HepG2 (cell line): Measurements from ENCODE around the gene CA11. TPM values are rescaled to one million over a fixed set of nuclear protein-coding genes. Genes with fewer than 3 reads are reported as not detected.

Source experiments
- KDM2A ChIP-seq: sonication (generic); formaldehyde crosslinking; IDR thresholded peaks from 2 replicates; pipeline ENCODE4 v1.4.0; 2020; ENCODE audit warnings: low read depth, missing genetic modification reagents, borderline replicate concordance
- TBX3 ChIP-seq: fragments of 450-650 bp; IDR thresholded peaks from 2 replicates; pipeline ENCODE4 v1.6.1; 2017; ENCODE audit warnings: antibody characterized with exemption, mild to moderate bottlenecking, inconsistent platforms, borderline replicate concordance
- ZHX2 ChIP-seq, 2 experiments: sonication (generic) in 1 of 2; formaldehyde crosslinking in 1 of 2; IDR thresholded peaks; 2 replicates each; pipeline versions ENCODE4 v1.6.1 to v1.9.0; 2014 to 2022; ENCODE audit warnings: antibody characterized with exemption in 1 of 2, borderline replicate concordance in 1 of 2, inconsistent platforms in 1 of 2, low read depth in 1 of 2, missing genetic modification reagents in 1 of 2
- ZNF546 ChIP-seq: sonication (generic); formaldehyde crosslinking; conservative IDR thresholded peaks from 2 replicates; pipeline ENCODE4 v1.8.1; 2023; ENCODE audit warnings: mild to moderate bottlenecking, missing genetic modification reagents
- ZNF646 ChIP-seq: sonication (generic); formaldehyde crosslinking; IDR thresholded peaks from 2 replicates; pipeline ENCODE4 v1.9.0; 2021; ENCODE audit warnings: mild to moderate bottlenecking, missing genetic modification reagents
- polyA plus RNA-seq, 8 experiments: library from polyadenylated mRNA; depleted of rRNA in 3 of 8; stranded (reverse) in 7 of 8; unstranded in 1 of 8; fragments of >200 nt; fragmentation: Illumina TruSeq in 4 of 8; extraction: Trizol in 4 of 8; gene quantifications; 2 replicates each; pipeline versions ENCODE4 v1.2.1 to v1.2.3, GENCODE V29; 2011 to 2016; ENCODE audit warnings: low read depth in 4 of 8, missing spikeins in 1 of 8, mixed read lengths in 1 of 8; ENCODE audit not compliant: insufficient read depth in 1 of 8
- total RNA-seq, 5 experiments: library from RNA; depleted of rRNA; stranded (reverse); fragments of >200 nt; fragmentation: Illumina TruSeq; extraction: Trizol; gene quantifications; 2 replicates each; pipeline ENCODE4 v1.2.3, GENCODE V29; 2016; ENCODE audit warnings: low read depth in 1 of 5
- TF ChIP-seq, protein P1 (sequence below): sonication (generic); formaldehyde crosslinking; IDR thresholded peaks from 2 replicates; pipeline ENCODE4 v1.5.1; 2020; ENCODE audit warnings: mild to moderate bottlenecking, missing genetic modification reagents, borderline replicate concordance

CA11 gene
- total and polyA plus RNA-seq, 2 of the 13 experiments (the other 11 are each of a cell fraction or from before 2014, with no cell fraction given) = 0.41 to 0.58 TPM

- TF ChIP-seq, protein P1, sequence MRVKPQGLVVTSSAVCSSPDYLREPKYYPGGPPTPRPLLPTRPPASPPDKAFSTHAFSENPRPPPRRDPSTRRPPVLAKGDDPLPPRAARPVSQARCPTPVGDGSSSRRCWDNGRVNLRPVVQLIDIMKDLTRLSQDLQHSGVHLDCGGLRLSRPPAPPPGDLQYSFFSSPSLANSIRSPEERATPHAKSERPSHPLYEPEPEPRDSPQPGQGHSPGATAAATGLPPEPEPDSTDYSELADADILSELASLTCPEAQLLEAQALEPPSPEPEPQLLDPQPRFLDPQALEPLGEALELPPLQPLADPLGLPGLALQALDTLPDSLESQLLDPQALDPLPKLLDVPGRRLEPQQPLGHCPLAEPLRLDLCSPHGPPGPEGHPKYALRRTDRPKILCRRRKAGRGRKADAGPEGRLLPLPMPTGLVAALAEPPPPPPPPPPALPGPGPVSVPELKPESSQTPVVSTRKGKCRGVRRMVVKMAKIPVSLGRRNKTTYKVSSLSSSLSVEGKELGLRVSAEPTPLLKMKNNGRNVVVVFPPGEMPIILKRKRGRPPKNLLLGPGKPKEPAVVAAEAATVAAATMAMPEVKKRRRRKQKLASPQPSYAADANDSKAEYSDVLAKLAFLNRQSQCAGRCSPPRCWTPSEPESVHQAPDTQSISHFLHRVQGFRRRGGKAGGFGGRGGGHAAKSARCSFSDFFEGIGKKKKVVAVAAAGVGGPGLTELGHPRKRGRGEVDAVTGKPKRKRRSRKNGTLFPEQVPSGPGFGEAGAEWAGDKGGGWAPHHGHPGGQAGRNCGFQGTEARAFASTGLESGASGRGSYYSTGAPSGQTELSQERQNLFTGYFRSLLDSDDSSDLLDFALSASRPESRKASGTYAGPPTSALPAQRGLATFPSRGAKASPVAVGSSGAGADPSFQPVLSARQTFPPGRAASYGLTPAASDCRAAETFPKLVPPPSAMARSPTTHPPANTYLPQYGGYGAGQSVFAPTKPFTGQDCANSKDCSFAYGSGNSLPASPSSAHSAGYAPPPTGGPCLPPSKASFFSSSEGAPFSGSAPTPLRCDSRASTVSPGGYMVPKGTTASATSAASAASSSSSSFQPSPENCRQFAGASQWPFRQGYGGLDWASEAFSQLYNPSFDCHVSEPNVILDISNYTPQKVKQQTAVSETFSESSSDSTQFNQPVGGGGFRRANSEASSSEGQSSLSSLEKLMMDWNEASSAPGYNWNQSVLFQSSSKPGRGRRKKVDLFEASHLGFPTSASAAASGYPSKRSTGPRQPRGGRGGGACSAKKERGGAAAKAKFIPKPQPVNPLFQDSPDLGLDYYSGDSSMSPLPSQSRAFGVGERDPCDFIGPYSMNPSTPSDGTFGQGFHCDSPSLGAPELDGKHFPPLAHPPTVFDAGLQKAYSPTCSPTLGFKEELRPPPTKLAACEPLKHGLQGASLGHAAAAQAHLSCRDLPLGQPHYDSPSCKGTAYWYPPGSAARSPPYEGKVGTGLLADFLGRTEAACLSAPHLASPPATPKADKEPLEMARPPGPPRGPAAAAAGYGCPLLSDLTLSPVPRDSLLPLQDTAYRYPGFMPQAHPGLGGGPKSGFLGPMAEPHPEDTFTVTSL (CRISPR knock-in tag) = 0 out of 2 replicates have a peak, but pooled peaks have one; percentile 35
- TF ChIP-seq TBX3 (peak; percentile 67; the same call in 1 of the 2 replicates), ZHX2 (IDR thresholded peaks at IDR 0.05; ENCODE audit: low read depth) (peak; percentile 88), ZHX2 (CRISPR knock-in tag; IDR thresholded peaks at IDR 0.05; ENCODE audit: borderline replicate concordance) (no peak), ZNF646 (CRISPR knock-in tag) (no peak), ZNF546 (CRISPR knock-in tag) (peak; percentile 85), KDM2A (CRISPR knock-in tag) (peak; percentile 92)
Observed at GRCh38 chr19:48618916-48619691, 26.9 kb downstream of the CA11 start, which contains the start of the genes RPL18 and SPHK2 (continued).
